ENCODE measurements around the gene ATP2C2. TPM values are rescaled to one million over a fixed set of nuclear protein-coding genes. Genes with fewer than 3 reads are reported as not detected.

The ATP2C2 gene
- total RNA-seq, 1 donor from 2014 or later = 17.9 TPM

DNA sequence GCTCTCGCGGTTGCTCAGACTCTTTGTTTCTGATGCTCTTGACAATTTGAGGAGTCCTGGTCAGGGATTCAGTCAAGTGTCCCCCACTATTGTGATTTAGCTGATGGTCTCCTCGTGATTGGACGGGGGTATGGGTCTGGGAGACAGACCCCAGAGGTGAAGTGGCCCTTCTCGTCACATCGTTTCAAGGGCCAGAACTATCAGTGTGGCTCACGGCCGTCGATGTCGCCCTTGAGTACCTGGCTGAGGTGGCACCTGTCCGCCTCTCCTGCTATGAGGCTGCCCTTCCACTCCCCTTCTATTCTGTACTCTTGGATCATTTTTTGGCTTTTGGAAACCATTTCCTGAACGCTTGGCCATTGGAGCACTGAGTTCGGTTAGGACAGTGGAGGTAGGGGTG lies 143.5 kb downstream of the ATP2C2 start:
- H3K36me3 ChIP-seq (ENCODE audit: control insufficient read depth, insufficient read depth, low read length) = no peaks in the 10 kb centered on the region
- H3K4me3 ChIP-seq (ENCODE audit: low read depth, low read length) = no peak overlapping the region
- DNase-seq (ENCODE audit: low read depth) = no peak
- H3K27me3 ChIP-seq (ENCODE audit: control insufficient read depth, insufficient read depth, low read length) = no peaks in the 10 kb centered on the region
- no peak for TF ChIP-seq CTCF (IDR thresholded peaks at IDR 0.05; ENCODE audit: insufficient read depth, low read length, poor library complexity, severe bottlenecking)

DNA sequence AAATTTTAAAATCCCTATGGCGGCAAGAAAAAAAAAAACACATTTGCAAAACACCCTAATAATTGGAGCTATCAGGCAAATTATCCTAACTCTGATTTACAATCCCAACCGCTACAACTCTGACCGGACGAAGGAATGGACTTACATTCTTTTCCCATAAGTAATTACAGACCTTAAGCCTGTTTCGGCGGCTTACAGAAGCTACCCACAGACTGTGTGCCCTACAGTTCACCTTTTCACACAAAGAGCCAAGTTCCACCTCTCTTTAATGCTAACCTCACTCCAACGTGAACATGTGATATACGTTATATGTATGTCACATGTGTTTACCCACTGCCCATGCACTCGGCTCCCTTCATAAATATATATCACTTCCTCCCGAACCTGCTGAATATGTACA lies 144.8 kb downstream of the ATP2C2 start:
- H3K36me3 ChIP-seq (ENCODE audit: control insufficient read depth, insufficient read depth, low read length) = no peaks in the 10 kb centered on the region
- no peak for DNase-seq (ENCODE audit: low read depth)
- H3K4me3 ChIP-seq (ENCODE audit: low read depth, low read length) = no peak overlapping the region
- TF ChIP-seq CTCF (IDR thresholded peaks at IDR 0.05; ENCODE audit: insufficient read depth, low read length, poor library complexity, severe bottlenecking) = no peak
- no peaks in the 10 kb centered on the region for H3K27me3 ChIP-seq (ENCODE audit: control insufficient read depth, insufficient read depth, low read length)

DNA sequence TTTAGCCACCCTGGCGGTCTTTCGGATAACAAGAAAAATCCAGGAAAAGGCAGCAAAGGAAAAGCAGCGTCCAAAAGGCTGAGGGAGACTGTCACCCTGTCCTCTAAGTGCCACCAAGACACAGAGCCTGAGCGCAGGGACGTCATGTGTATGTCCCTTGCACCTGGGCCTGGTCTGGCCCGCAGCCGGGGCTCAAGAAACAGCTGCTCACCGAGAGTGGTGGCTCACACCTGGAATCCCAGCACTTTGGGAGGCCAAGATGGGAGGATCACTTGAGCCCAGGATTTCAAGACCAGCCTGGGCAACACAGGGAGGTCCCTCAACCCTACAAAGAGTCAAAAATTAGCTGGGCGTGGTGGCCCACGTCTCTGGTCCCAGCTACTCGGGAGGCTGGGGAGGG lies 145.3 kb downstream of the ATP2C2 start:
- Histone ChIP-seq H3K27me3 (ENCODE audit: control insufficient read depth, insufficient read depth, low read length) (no peaks in the 10 kb centered on the region), H3K4me3 (ENCODE audit: low read depth, low read length) (no peak overlapping the region), H3K36me3 (ENCODE audit: control insufficient read depth, insufficient read depth, low read length) (no peaks in the 10 kb centered on the region)
- no peak for TF ChIP-seq CTCF (IDR thresholded peaks at IDR 0.05; ENCODE audit: insufficient read depth, low read length, poor library complexity, severe bottlenecking)
- DNase-seq (ENCODE audit: low read depth) = no peak

Other genes with a start within 250 kb of the ATP2C2 start
- gene HSDL1, start 223.4 kb upstream of the ATP2C2 start, total RNA-seq = 35.8 and 37.9 TPM in 2 replicates
- not detected in 2 replicates for gene DNAAF1, start 223.2 kb upstream of the ATP2C2 start, total RNA-seq
- 23.9 and 34.6 TPM in 2 replicates for gene TAF1C, start 181.5 kb upstream of the ATP2C2 start, total RNA-seq
- gene ADAD2, start 177.4 kb upstream of the ATP2C2 start, total RNA-seq = not detected in 2 replicates
- gene KCNG4, start 128.5 kb upstream of the ATP2C2 start, total RNA-seq = not detected in 2 replicates
- gene WFDC1, start 73.7 kb upstream of the ATP2C2 start, total RNA-seq = 0.29 TPM in 1 of 2 replicates, not detected in the other
- 26.9 and 34.4 TPM in 2 replicates for gene MEAK7, start 136.1 kb downstream of the ATP2C2 start, total RNA-seq
- gene COTL1, start 249.5 kb downstream of the ATP2C2 start, total RNA-seq = 210 TPM in 2 replicates

All from kidney epithelial cell (primary cell).